ENCODE results near the gene KRT84. TPM values are rescaled to one million over a fixed set of nuclear protein-coding genes. Genes with fewer than 3 reads are reported as not detected.

KRT84 gene
- total RNA-seq, 4 donors from 2014 or later, result not detected

- Histone ChIP-seq H3K36me3 (no peaks in the 10 kb centered on the region), H3K9me3 (no peaks in the 10 kb centered on the region), H3K4me1 (no peaks in the 10 kb centered on the region), H3K27me3 (peaks cover 0 to 7% (median 6%) of the 10 kb centered on the region in 3 donors), H3K27ac (no peak overlapping the region), H3K4me3 (no peak overlapping the region)
- no peak for TF ChIP-seq CTCF (IDR thresholded peaks at IDR 0.05 in 4 of 5, conservative IDR thresholded peaks at IDR 0.05 in 1 of 5)
- no peak for TF ChIP-seq POLR2A (IDR thresholded peaks at IDR 0.05)
- DNase-seq (peak in 1 of 2 donors; percentile 3), ATAC-seq (no peak)
- in situ Hi-C loops (cut with MboI; ENCODE audit: low sequenced_read_pairs in 4 of 4), result no loop called here
- intact Hi-C loops (cut with DNase I; ENCODE audit: low total_unique reads), result no loop called here
Measured at GRCh38 chr12:52358575-52359350, 26.7 kb downstream of the KRT84 start.

GRCh38 chr12:52356762-52357580, 28.5 kb downstream of the KRT84 start:
- H3K4me3 ChIP-seq, result no peak overlapping the region
- no peak for ATAC-seq
- H3K27me3 ChIP-seq, result peaks cover 0 to 7% (median 6%) of the 10 kb centered on the region in 3 donors
- DNase-seq, result peak in 1 of 2 donors; percentile 2
- in situ Hi-C loops (cut with MboI; ENCODE audit: low sequenced_read_pairs in 4 of 4) (no loop called here), intact Hi-C loops (cut with DNase I; ENCODE audit: low total_unique reads) (no loop called here)
- no peaks in the 10 kb centered on the region for H3K36me3 ChIP-seq
- H3K9me3 ChIP-seq, result no peaks in the 10 kb centered on the region
- H3K4me1 ChIP-seq, result no peaks in the 10 kb centered on the region
- no peak overlapping the region for H3K27ac ChIP-seq
- TF ChIP-seq CTCF (IDR thresholded peaks at IDR 0.05 in 4 of 5, conservative IDR thresholded peaks at IDR 0.05 in 1 of 5) (no peak), POLR2A (IDR thresholded peaks at IDR 0.05) (no peak)

GRCh38 chr12:52356031-52356761, 29.3 kb downstream of the KRT84 start:
- H3K36me3 ChIP-seq, result no peaks in the 10 kb centered on the region
- TF ChIP-seq CTCF (IDR thresholded peaks at IDR 0.05 in 4 of 5, conservative IDR thresholded peaks at IDR 0.05 in 1 of 5), result no peak
- TF ChIP-seq POLR2A (IDR thresholded peaks at IDR 0.05), result no peak
- in situ Hi-C loops (cut with MboI; ENCODE audit: low sequenced_read_pairs in 4 of 4), result no loop called here
- H3K27ac ChIP-seq, result no peak overlapping the region
- no peaks in the 10 kb centered on the region for H3K9me3 ChIP-seq
- ATAC-seq (no peak), DNase-seq (peak in 1 of 2 donors; percentile 8)
- intact Hi-C loops (cut with DNase I; ENCODE audit: low total_unique reads), result no loop called here
- H3K27me3 ChIP-seq, result peaks cover 0 to 7% (median 6%) of the 10 kb centered on the region in 3 donors
- no peaks in the 10 kb centered on the region for H3K4me1 ChIP-seq
- H3K4me3 ChIP-seq, result no peak overlapping the region

- in situ Hi-C loops (cut with MboI; ENCODE audit: low sequenced_read_pairs in 4 of 4) (no loop called here), intact Hi-C loops (cut with DNase I; ENCODE audit: low total_unique reads) (no loop called here)
- Histone ChIP-seq H3K9me3 (no peaks in the 10 kb centered on the region), H3K4me1 (no peaks in the 10 kb centered on the region), H3K36me3 (no peaks in the 10 kb centered on the region), H3K27ac (no peak overlapping the region), H3K4me3 (no peak overlapping the region), H3K27me3 (peaks cover 0 to 7% (median 6%) of the 10 kb centered on the region in 3 donors)
- ATAC-seq (no peak), DNase-seq (no peak)
- no peak for TF ChIP-seq CTCF (IDR thresholded peaks at IDR 0.05 in 4 of 5, conservative IDR thresholded peaks at IDR 0.05 in 1 of 5)
- TF ChIP-seq POLR2A (IDR thresholded peaks at IDR 0.05), result no peak
Measured at GRCh38 chr12:52355176-52355575, 30.3 kb downstream of the KRT84 start.

All from gastrocnemius medialis (tissue), 4 donors.